K562 (cell line): ENCODE results near the gene AKAP6. TPM values are rescaled to one million over a fixed set of nuclear protein-coding genes. Genes with fewer than 3 reads are reported as not detected.

Experiments used
- ATAC-seq: fragments of 200-7000 bp; cut with Tn5 transposase; 3 replicates; pipeline ENCODE4 v1.9.1; 2020; ENCODE audit warnings: moderate library complexity
- BruUV-seq: library from RNA; stranded (reverse); fragments of 400-500 nt; replicated peaks from 2 replicates; lab custom pipeline; 2021; lab: Mats Ljungman, UMichigan
- CTCF ChIA-PET: fragments of 300-600 bp; formaldehyde crosslinking; extraction: SDS; loops from one replicate; lab custom pipeline; 2021; ENCODE audit warnings: low intra/inter-chr PET ratio; lab: Yijun Ruan, JAX
- POLR2A ChIA-PET: fragments of 300-600, 350-650 bp; sonication (Branson Sonifier 250); formaldehyde crosslinking; extraction: SDS; loops from one replicate; lab custom pipeline; 2021; ENCODE audit warnings: antibody characterized with exemption, inconsistent platforms; lab: Yijun Ruan, JAX
- DNase-seq, 4 experiments: peaks; one replicate each; pipeline versions ENCODE4 v3.0.0 to v3.0.0-alpha.2; 2011 to 2018; ENCODE audit warnings: low spot score in 3 of 4, mixed read lengths in 3 of 4; ENCODE audit errors: extremely low read depth in 1 of 4
- FAIRE-seq: peaks from 2 replicates; lab custom pipeline; 2011; peaks lifted over from hg19 to GRCh38; lab: Jason Lieb, UNC
- H2AFZ ChIP-seq: 2 replicates; pipeline ENCODE4 v1.6.0; 2011; ENCODE audit warnings: low read depth, low read length, control low read depth, inconsistent platforms
- H3K27ac ChIP-seq: fragments of 200-600 bp; 3 replicates; pipeline ENCODE4 v1.8.0; 2011; ENCODE audit warnings: low read depth, mild to moderate bottlenecking, control low read depth, inconsistent platforms, low read length, moderate library complexity, mixed read lengths; ENCODE audit errors: extremely low read depth
- H3K27me3 ChIP-seq, 2 experiments: fragments of 300-600 bp in 1 of 2; 2 replicates in 1 of 2; 3 replicates in 1 of 2; pipeline versions ENCODE4 v1.6.0 to v1.8.0; 2011; ENCODE audit warnings: inconsistent platforms in 2 of 2, low read length in 2 of 2, mild to moderate bottlenecking in 1 of 2, mixed read lengths in 1 of 2, moderate library complexity in 1 of 2; ENCODE audit not compliant: control insufficient read depth in 2 of 2, insufficient read depth in 2 of 2
- H3K36me3 ChIP-seq: fragments of 300-600 bp; 3 replicates; pipeline ENCODE4 v1.8.0; 2011; ENCODE audit warnings: mild to moderate bottlenecking, low read length, inconsistent platforms; ENCODE audit not compliant: control insufficient read depth, insufficient read depth
- H3K4me1 ChIP-seq, 2 experiments: fragments of 200-600 bp in 1 of 2; replicated peaks in 1 of 2; 2 replicates in 1 of 2; 3 replicates in 1 of 2; pipeline versions ENCODE4 v1.5.1 to v1.8.0; 2011; ENCODE audit warnings: inconsistent platforms in 2 of 2, low read length in 2 of 2, mild to moderate bottlenecking in 1 of 2, mixed read lengths in 1 of 2, moderate library complexity in 1 of 2; ENCODE audit not compliant: control insufficient read depth in 2 of 2, insufficient read depth in 2 of 2
- H3K4me2 ChIP-seq: 2 replicates; pipeline ENCODE4 v1.6.1; 2011; ENCODE audit warnings: low read length, control low read depth, inconsistent platforms, mixed read lengths; ENCODE audit not compliant: insufficient read depth
- H3K4me3 ChIP-seq: fragments of 200-600 bp; sonication (generic), shearing (Covaris generic); 2 replicates; pipeline ENCODE4 v1.5.1; 2016; ENCODE audit warnings: control low read depth, inconsistent platforms
- H3K79me2 ChIP-seq: fragments of 200-600 bp; 3 replicates; pipeline ENCODE4 v1.8.0; 2011; ENCODE audit warnings: low read length, inconsistent platforms; ENCODE audit not compliant: control insufficient read depth, insufficient read depth
- H3K9ac ChIP-seq, 2 experiments: 2 replicates each; pipeline versions ENCODE4 v1.6.0 to v1.6.1; 2011; ENCODE audit warnings: low read depth in 2 of 2, low read length in 2 of 2, control low read depth in 1 of 2, inconsistent platforms in 1 of 2, mild to moderate bottlenecking in 1 of 2, mixed read lengths in 1 of 2; ENCODE audit not compliant: insufficient read depth in 1 of 2
- H3K9me1 ChIP-seq: one replicate; pipeline ENCODE4 v1.6.0; 2011; ENCODE audit warnings: inconsistent platforms, mild to moderate bottlenecking, low read length, moderate library complexity; ENCODE audit not compliant: control insufficient read depth, insufficient read depth
- H3K9me3 ChIP-seq: replicated peaks from 2 replicates; pipeline ENCODE4 v1.5.1; 2011; ENCODE audit warnings: low read depth, low read length, inconsistent platforms; ENCODE audit not compliant: control insufficient read depth, insufficient read depth
- H4K20me1 ChIP-seq: replicated peaks from 2 replicates; pipeline ENCODE4 v1.6.1; 2011; ENCODE audit warnings: low read length, inconsistent platforms, mixed read lengths; ENCODE audit not compliant: control insufficient read depth, insufficient read depth
- ARID1B ChIP-seq: fragments of 450-650 bp; IDR thresholded peaks from 2 replicates; pipeline ENCODE4 v1.6.1; 2016; ENCODE audit warnings: antibody characterized with exemption, mild to moderate bottlenecking, inconsistent platforms
- HDAC8 ChIP-seq: fragments of 450-650 bp; IDR thresholded peaks from 2 replicates; pipeline ENCODE4 v1.6.1; 2016; ENCODE audit warnings: mild to moderate bottlenecking, missing genetic modification characterization, moderate library complexity, missing compliant biosample characterization
- NCOA6 ChIP-seq: fragments of 450-650 bp; IDR thresholded peaks from 2 replicates; pipeline ENCODE4 v1.6.1; 2017; ENCODE audit warnings: mild to moderate bottlenecking
- PYGO2 ChIP-seq: fragments of 450-650 bp; IDR thresholded peaks from 2 replicates; pipeline ENCODE4 v1.6.1; 2016; ENCODE audit warnings: mild to moderate bottlenecking, missing genetic modification characterization, moderate library complexity, missing compliant biosample characterization
- SIX5 ChIP-seq, 2 experiments: IDR thresholded peaks; 2 replicates each; pipeline ENCODE4 v1.6.1; 2011; ENCODE audit warnings: low read length in 2 of 2, borderline replicate concordance in 1 of 2, low read depth in 1 of 2, mild to moderate bottlenecking in 1 of 2, moderate library complexity in 1 of 2; ENCODE audit not compliant: insufficient read depth in 1 of 2
- SMAD2 ChIP-seq: fragments of 150-350 bp; IDR thresholded peaks from 2 replicates; pipeline ENCODE4 v1.6.1; 2014; ENCODE audit warnings: low read depth, mild to moderate bottlenecking, low read length
- SMC3 ChIP-seq: conservative IDR thresholded peaks from 2 replicates; pipeline ENCODE4 v1.6.1; 2011; ENCODE audit warnings: low read depth, low read length, improper control_type of control experiment; ENCODE audit not compliant: insufficient read depth
- TBP ChIP-seq: optimal IDR thresholded peaks from 2 replicates; pipeline ENCODE3; 2011; ENCODE audit warnings: low read depth, low read length, improper control_type of control experiment
- ZFP30 ChIP-seq: fragments of 250-450 bp; sonication (Bioruptor Pico); IDR thresholded peaks from 2 replicates; pipeline ENCODE4 v1.8.0; 2022; ENCODE audit warnings: moderate library complexity, mild to moderate bottlenecking, inconsistent platforms, borderline replicate concordance
- ZNF174 ChIP-seq: fragments of 250-450 bp; sonication (Bioruptor Pico); IDR thresholded peaks from 2 replicates; pipeline ENCODE4 v1.4.0; 2020; ENCODE audit warnings: mild to moderate bottlenecking
- ZNF280A ChIP-seq: fragments of 450-650 bp; IDR thresholded peaks from 2 replicates; pipeline ENCODE4 v1.6.1; 2018; ENCODE audit warnings: mild to moderate bottlenecking, low read depth; ENCODE audit not compliant: partially characterized antibody
- WGBS: fragments of 100-300 bp; shearing (Covaris generic); methylation state at CpG from one replicate; pipeline ENCODE4 v1.1.6; 2016; ENCODE audit warnings: low coverage, mixed read lengths; ENCODE audit not compliant: insufficient coverage; ENCODE audit errors: missing lambda C conversion rate; 5-methylcytosine and 5-hydroxymethylcytosine counted together
- in situ Hi-C: fragments of 300-500 bp; cut with MboI; formaldehyde crosslinking; loops from 4 replicates; pipeline ENCODE4 v1.15.0; 2018; ENCODE audit warnings: inconsistent platforms, mixed read lengths
- intact Hi-C: fragments of 100-400 bp; cut with micrococcal nuclease; formaldehyde crosslinking; loops from 2 replicates; pipeline ENCODE4 v1.14.2; 2022
- polyA plus RNA-seq, 8 experiments: library from polyadenylated mRNA; depleted of rRNA in 4 of 8; stranded (reverse) in 5 of 8; unstranded in 3 of 8; fragments of >200 nt; fragmentation: Nextera tagmentation in 2 of 8; fragmentation: Illumina TruSeq in 1 of 8; extraction: Ambion mirVana in 2 of 8; extraction: Trizol in 1 of 8; gene quantifications; 2 replicates each; pipeline versions ENCODE4 v1.2.1 to v1.2.3, GENCODE V29; 2011 to 2014; ENCODE audit warnings: inconsistent platforms in 1 of 8, missing spikeins in 1 of 8
- total RNA-seq, 7 experiments: library from RNA; depleted of rRNA in 6 of 7; stranded (reverse); fragments of >200 nt in 6 of 7; fragmentation: Illumina TruSeq in 2 of 7; extraction: Trizol in 2 of 7; gene quantifications; 2 replicates each; pipeline versions ENCODE4 v1.2.1 to v1.2.3, GENCODE V29; 2011 to 2021; ENCODE audit warnings: low replicate concordance in 1 of 7
- TF ChIP-seq, protein P1 (sequence below): fragments of 250-450 bp; sonication (Bioruptor Pico); IDR thresholded peaks from 2 replicates; pipeline ENCODE4 v1.5.0; 2022; ENCODE audit warnings: mild to moderate bottlenecking

Gene AKAP6
- total and polyA plus RNA-seq, 9 of the 15 experiments (the other 6 are each of a cell fraction or from before 2014, with no cell fraction given), result 0.03 to 1.7 (median 0.48) TPM

DNA sequence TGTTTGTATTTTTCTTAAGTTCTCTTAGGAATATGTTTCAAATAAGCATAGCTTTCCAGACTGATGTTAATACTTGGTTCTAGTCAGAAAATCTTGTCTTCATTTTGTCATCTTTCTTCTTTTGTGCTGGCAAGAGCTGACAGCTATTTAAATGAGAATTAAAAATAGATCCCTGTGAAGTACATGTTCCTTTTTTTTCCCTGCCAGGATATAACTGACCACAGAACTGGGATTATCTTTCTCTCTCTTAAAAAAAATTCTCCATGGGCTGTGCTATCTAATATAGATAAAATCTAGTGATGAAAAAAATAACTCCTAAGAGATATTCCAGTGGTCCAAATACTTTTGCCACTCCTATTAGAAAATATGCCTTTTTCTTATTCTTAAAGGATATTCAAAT is 163.4 kb downstream of the AKAP6 start:
- no peak for ATAC-seq
- Histone ChIP-seq H3K36me3 (no peaks in the 10 kb centered on the region), H3K27me3 (0 out of 5 replicates have a peak, but pooled peaks cover 0 to 2% of the 10 kb centered on the region in 2 experiments), H3K4me3 (no peak overlapping the region), H3K79me2 (no peaks in the 10 kb centered on the region), H3K9me3 (no peaks in the 10 kb centered on the region), H3K9me1 (no peaks in the 10 kb centered on the region), H2AFZ (no peak overlapping the region), H4K20me1 (no peaks in the 10 kb centered on the region), H3K4me2 (no peak overlapping the region), H3K9ac (no peak overlapping the region), H3K4me1 (no peaks in the 10 kb centered on the region), H3K27ac (no peak overlapping the region)
- ChIA-PET POLR2A (no interaction called here), CTCF (no interaction called here)
- BruUV-seq, result no TSS peak
- intact Hi-C loops, result no loop called here
- in situ Hi-C loops, result no loop called here
- DNase-seq, result no peak
- FAIRE-seq, result no peak
- TF ChIP-seq TBP (no peak), PYGO2 (tag) (no peak), SMAD2 (no peak)
- TF ChIP-seq, all 486 proteins: peak for 0

DNA sequence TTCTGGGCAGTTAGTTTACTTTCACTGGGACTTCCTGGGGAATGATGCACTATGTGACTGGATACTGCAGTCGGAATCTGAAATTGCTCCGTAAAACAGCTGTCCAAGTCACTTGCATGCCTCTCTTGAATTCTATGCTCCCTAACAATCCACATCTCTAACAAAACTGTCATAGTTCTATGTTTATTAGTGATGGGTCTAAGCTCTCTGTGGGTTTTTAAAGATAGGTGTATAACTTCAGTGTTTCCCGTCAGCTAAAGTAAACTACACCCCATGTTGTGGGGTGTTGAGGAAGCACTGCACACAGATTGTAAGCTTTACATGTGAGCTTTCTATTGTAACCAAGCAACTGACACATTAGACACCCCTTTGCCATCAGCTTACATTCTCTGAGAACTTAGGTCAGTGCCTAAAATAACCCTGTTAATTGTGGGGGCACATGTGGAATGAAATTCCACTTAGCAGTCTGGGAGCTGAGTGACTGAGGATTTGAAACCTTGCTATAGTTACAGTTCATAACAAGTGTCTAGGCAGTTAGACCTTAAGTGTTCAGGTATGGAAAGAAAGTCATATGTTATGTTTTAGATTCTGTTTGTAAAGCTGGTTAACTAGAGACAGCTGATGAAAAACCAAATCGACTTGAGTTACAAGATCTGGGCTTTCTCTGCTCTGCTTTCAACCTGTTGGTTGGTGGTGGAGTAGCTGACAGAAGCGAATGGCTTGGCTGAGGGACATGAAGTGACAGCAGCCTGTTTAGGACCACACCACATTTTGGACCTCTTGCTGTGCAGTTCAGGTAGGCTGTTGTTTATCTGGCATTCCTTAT is 165.7 kb downstream of the AKAP6 start:
- Histone ChIP-seq H3K79me2 (no peaks in the 10 kb centered on the region), H4K20me1 (no peaks in the 10 kb centered on the region), H3K9me1 (no peaks in the 10 kb centered on the region), H3K4me2 (no peak overlapping the region), H2AFZ (no peak overlapping the region), H3K36me3 (no peaks in the 10 kb centered on the region), H3K27ac (no peak overlapping the region), H3K4me3 (no peak overlapping the region), H3K9me3 (no peaks in the 10 kb centered on the region), H3K27me3 (0 out of 5 replicates have a peak, but pooled peaks cover 0 to 2% of the 10 kb centered on the region in 2 experiments), H3K9ac (no peak overlapping the region), H3K4me1 (no peaks in the 10 kb centered on the region)
- ATAC-seq (no peak), FAIRE-seq (no peak), DNase-seq (no peak)
- CTCF ChIA-PET, result no interaction called here
- intact Hi-C loops (no loop called here), in situ Hi-C loops (no loop called here)
- WGBS, result 6% methylated on average over 5 of the region's 5 CpGs
- no TSS peak for BruUV-seq
- POLR2A ChIA-PET, result no interaction called here
- TF ChIP-seq NCOA6 (no peak), SIX5 (IDR thresholded peaks at IDR 0.05; ENCODE audit: borderline replicate concordance in 1 of 2, insufficient read depth in 1 of 2, low read depth in 1 of 2, low read length in 2 of 2) (no peak), ZFP30 (CRISPR knock-in tag) (no peak), HDAC8 (tag) (no peak), ARID1B (no peak), ZNF174 (CRISPR knock-in tag) (no peak), ZNF280A (no peak), SMC3 (no peak)
- TF ChIP-seq, protein P1, sequence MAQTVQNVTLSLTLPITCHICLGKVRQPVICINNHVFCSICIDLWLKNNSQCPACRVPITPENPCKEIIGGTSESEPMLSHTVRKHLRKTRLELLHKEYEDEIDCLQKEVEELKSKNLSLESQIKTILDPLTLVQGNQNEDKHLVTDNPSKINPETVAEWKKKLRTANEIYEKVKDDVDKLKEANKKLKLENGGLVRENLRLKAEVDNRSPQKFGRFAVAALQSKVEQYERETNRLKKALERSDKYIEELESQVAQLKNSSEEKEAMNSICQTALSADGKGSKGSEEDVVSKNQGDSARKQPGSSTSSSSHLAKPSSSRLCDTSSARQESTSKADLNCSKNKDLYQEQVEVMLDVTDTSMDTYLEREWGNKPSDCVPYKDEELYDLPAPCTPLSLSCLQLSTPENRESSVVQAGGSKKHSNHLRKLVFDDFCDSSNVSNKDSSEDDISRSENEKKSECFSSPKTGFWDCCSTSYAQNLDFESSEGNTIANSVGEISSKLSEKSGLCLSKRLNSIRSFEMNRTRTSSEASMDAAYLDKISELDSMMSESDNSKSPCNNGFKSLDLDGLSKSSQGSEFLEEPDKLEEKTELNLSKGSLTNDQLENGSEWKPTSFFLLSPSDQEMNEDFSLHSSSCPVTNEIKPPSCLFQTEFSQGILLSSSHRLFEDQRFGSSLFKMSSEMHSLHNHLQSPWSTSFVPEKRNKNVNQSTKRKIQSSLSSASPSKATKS (CRISPR knock-in tag), result no peak
